Ovary (tissue), 9 donors: ENCODE results near the gene CACNG7. TPM values are rescaled to one million over a fixed set of nuclear protein-coding genes. Genes with fewer than 3 reads are reported as not detected.
"Not testable (repeated sequence)": the region's sequence is repeated elsewhere in the genome, so short reads cannot be mapped to it uniquely, and the experiment has no call there.

Experiments used
- DNase-seq, 5 donors: peaks; one replicate each; pipeline ENCODE4 v3.0.0-alpha.2; 2019 to 2020
- H3K27ac ChIP-seq, 2 donors: fragments of 200-600 bp; one replicate each; pipeline versions ENCODE4 v1.5.1 to v1.8.0; 2019 to 2022
- H3K27me3 ChIP-seq: fragments of 200-600 bp; one replicate; pipeline ENCODE4 v1.8.0; 2022
- H3K36me3 ChIP-seq: fragments of 200-600 bp; sonication (generic); one replicate; pipeline ENCODE4 v1.5.1; 2019
- H3K4me1 ChIP-seq: one replicate; pipeline ENCODE4 v1.8.1; 2013; ENCODE audit warnings: mild to moderate bottlenecking, moderate library complexity; ENCODE audit not compliant: insufficient read depth
- H3K4me3 ChIP-seq: fragments of 200-600 bp; sonication (generic); one replicate; pipeline ENCODE4 v1.5.1; 2017
- H3K9me3 ChIP-seq, 2 donors: fragments of 200-600 bp in 1 of 2; sonication (generic) in 1 of 2; one replicate each; pipeline versions ENCODE4 v1.5.1 to v1.8.1; 2013 to 2019; ENCODE audit warnings: mild to moderate bottlenecking in 1 of 2, moderate library complexity in 1 of 2
- EP300 ChIP-seq: sonication (generic); formaldehyde crosslinking; IDR thresholded peaks from one replicate; pipeline ENCODE4 v1.6.1; 2017; ENCODE audit warnings: antibody characterized with exemption
- POLR2A ChIP-seq: fragments of 450-650 bp; IDR thresholded peaks from one replicate; pipeline ENCODE4 v1.6.1; 2017; ENCODE audit warnings: antibody characterized with exemption, mild to moderate bottlenecking, moderate library complexity
- WGBS, 3 donors: extraction: QIAGEN DNeasy Blood & Tissue Kit in 1 of 3; methylation state at CpG; one replicate each; pipeline versions ENCODE4 v1.1.5 to v1.1.7; 2013 to 2017; 5-methylcytosine and 5-hydroxymethylcytosine counted together
- intact Hi-C, 4 donors: fragments of 100-400 bp; cut with DNase I; formaldehyde crosslinking; loops; one replicate each; pipeline versions ENCODE4 v1.11.0 to v1.15.1; 2022 to 2023
- polyA plus RNA-seq, 2 donors: library from polyadenylated mRNA; stranded (reverse); fragments of 200-250 nt in 1 of 2; fragments of 350-450 nt in 1 of 2; fragmentation: Illumina TruSeq in 1 of 2; extraction: RNeasy Lipid Tissue Mini Kit (QIAGEN cat#74804) in 1 of 2; gene quantifications; one replicate each; pipeline ENCODE4 v1.2.3, GENCODE V29; 2013 to 2014
- total RNA-seq, 7 donors: library from RNA; depleted of rRNA in 2 of 7; stranded (reverse); fragments of >200 nt in 2 of 7; fragmentation: NEBNext Ultra II Directional in 3 of 7; extraction: Animal tissue kit (Norgen Biotek cat#: 25700) in 3 of 7; gene quantifications; one replicate each; pipeline versions ENCODE4 v1.1.0 to v1.2.4, GENCODE V29; 2016 to 2023
- TF ChIP-seq, protein P1 (sequence below), 3 donors: fragments of 450-650 bp in 2 of 3; fragments of 200-600 bp in 1 of 3; IDR thresholded peaks; one replicate each; pipeline versions ENCODE4 v1.5.1 to v1.8.0; 2016 to 2022; ENCODE audit warnings: antibody characterized with exemption in 3 of 3, mild to moderate bottlenecking in 1 of 3
- donor health status: DM: no; HTN: no; CAD: no; lungs with moderate emphysema.
- donor health status: DM: no; HTN: no; CAD: no.
- donor health status: Bipolar disorder and iron deficiency.
- donor health status: DM: yes; HTN: yes; CAD: no.
- donor health status: DM: no; HTN: no; CAD: no.
- donor health status: DM: yes; HTN: yes; CAD: no.

Gene CACNG7
- total and polyA plus RNA-seq, 9 donors: 0.02 TPM; not detected in 8

DNA sequence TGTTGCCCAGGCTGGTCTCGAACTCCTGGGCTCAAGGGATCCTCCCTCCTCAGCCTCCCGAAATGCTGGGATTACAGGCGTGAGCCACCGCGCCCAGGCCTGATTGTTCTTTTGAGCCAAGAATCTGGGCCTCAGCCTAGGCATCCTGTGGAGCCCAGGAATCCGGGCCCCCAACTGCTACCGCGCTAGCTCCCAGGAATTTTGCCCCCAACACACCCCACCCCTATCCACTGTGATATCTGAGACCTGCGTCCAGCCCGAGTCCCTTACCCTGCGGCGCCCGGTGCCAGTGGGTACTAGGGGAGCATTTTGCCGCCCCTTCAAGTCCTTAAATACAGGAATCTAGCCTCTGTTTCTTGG lies 42.2 kb upstream of the CACNG7 start:
- Histone ChIP-seq H3K27me3 (no peaks in the 10 kb centered on the region), H3K4me1 (peaks cover 6% of the 10 kb centered on the region), H3K4me3 (peak overlapping the region; percentile 73), H3K36me3 (no peaks in the 10 kb centered on the region), H3K27ac (peak overlapping the region; percentile 77 to 82), H3K9me3 (no peaks in the 10 kb centered on the region)
- peak; percentile 31 to 63 (median 54) for DNase-seq
- intact Hi-C loops: no loop called here
- WGBS, 3 donors: 3 to 11% (median 7%) methylated on average over 14 of the region's 14 CpGs
- TF ChIP-seq POLR2A: no peak
- TF ChIP-seq EP300: no peak
- TF ChIP-seq, protein P1, sequence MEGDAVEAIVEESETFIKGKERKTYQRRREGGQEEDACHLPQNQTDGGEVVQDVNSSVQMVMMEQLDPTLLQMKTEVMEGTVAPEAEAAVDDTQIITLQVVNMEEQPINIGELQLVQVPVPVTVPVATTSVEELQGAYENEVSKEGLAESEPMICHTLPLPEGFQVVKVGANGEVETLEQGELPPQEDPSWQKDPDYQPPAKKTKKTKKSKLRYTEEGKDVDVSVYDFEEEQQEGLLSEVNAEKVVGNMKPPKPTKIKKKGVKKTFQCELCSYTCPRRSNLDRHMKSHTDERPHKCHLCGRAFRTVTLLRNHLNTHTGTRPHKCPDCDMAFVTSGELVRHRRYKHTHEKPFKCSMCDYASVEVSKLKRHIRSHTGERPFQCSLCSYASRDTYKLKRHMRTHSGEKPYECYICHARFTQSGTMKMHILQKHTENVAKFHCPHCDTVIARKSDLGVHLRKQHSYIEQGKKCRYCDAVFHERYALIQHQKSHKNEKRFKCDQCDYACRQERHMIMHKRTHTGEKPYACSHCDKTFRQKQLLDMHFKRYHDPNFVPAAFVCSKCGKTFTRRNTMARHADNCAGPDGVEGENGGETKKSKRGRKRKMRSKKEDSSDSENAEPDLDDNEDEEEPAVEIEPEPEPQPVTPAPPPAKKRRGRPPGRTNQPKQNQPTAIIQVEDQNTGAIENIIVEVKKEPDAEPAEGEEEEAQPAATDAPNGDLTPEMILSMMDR (IDR thresholded peaks at IDR 0.05): no peak

DNA sequence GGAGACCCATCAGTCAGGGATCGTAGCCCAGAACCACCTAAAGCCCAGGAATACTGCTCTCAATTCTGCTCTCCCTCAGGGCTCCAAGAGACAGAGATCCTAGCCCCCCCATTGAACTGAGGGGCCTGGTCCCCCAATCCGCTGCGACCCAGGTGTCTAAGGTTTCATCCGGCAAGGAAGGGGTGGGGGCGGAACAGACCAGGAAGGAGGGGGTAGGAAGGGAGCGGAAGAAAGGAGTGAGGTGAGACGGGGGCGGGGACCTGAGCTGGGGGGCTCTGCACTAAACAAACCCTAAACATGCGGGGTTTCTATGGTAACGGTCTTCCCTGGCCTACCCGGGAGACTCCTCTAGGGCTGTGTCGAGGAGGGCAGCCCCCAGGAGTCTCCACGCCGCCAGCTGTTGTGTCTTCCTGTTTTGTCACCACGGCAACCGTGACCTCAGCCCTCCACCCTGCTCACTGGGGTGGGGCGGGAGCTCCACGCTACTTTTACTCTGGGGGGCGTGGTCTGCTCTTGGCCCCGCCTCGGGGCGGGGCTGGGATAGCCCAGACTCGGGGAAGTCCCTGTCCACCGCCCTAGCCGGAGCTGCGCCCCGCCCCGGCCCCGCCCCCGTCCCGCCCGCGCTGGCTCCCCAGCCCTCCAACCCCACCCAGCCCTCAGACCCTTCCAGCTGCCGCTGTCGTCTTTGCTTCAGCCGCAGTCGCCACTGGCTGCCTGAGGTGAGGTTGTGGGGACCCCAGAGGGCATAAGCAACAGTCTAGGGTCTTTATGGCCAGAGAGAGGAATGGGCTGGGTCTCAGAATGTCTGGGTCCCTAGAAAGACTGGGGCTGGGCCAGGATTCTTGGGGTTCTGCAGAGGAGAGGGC lies 41.6 kb upstream of the CACNG7 start, which contains the start of gene MYADM:
Gene MYADM, plus strand, starts transcription at position 659 of the 866 bp plus-strand sequence. CDS start 5,647 bp downstream, outside the sequence.
- 1 to 3% (median 2%) methylated on average over 26 to 37 of the region's 37 CpGs for WGBS, 3 donors
- peak within 1 kb of the TSS; percentile 73 for H3K4me3 ChIP-seq
- H3K4me1 ChIP-seq: peaks cover 6% of the 10 kb centered on the region
- peak; percentile 99 to 100 (median 100) for DNase-seq
- TF ChIP-seq, protein P1 (IDR thresholded peaks at IDR 0.05): no peak
- TF ChIP-seq POLR2A: peak; percentile 87
- peak; percentile 84 for TF ChIP-seq EP300
- no peaks in the 10 kb centered on the region for H3K9me3 ChIP-seq
- intact Hi-C loops: no loop called here
- H3K36me3 ChIP-seq: no peaks in the 10 kb centered on the region
- H3K27me3 ChIP-seq: no peaks in the 10 kb centered on the region
- H3K27ac ChIP-seq: peak within 1 kb of the TSS; percentile 77 to 92

DNA sequence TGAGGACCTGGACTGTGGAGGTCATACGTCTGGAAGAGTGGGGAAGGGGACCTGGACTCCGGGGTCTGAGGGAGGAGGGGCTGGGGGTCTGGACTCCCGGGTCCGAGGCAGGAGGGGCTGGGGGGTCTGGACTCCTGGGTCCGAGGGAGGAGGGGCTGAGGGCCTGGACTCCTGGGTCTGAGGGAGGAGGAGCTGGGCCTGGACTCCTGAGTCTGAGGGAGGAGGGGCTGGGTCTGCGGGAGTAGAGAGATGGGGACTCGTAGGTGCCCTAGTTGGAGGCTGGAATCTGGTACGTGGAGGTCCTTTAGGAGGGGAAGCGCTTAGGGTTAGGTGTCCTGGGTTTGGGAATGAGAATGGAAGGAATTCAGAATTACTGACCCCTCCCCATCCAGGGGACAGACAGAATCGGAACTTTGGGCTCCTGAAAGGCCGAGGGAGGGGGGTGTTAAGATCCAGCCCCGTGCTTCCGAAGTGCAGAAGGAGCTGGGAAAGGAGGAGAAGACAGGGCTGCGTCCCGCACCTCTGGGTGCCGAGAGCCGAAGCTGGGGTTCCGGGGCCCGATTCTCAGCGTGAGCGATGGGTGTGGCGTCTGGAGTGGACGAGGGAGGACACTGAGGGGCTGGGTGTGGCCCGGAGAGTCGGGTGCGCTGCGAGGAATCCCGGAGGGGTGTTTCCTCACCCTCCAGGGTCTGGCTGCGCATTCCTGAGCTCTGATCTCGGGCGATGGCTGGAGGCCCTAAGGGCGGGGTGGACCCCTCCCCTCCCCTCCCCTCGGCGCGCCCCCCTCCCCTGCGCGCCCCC lies 40.8 kb upstream of the CACNG7 start:
- intact Hi-C loops: no loop called here
- Histone ChIP-seq H3K36me3 (no peaks in the 10 kb centered on the region), H3K9me3 (no peaks in the 10 kb centered on the region), H3K4me3 (peak overlapping the region; percentile 73), H3K27ac (peak overlapping the region; percentile 70 to 92), H3K27me3 (no peaks in the 10 kb centered on the region), H3K4me1 (peaks cover 6% of the 10 kb centered on the region)
- peak; percentile 59 to 78 (median 69) for DNase-seq
- TF ChIP-seq POLR2A: peak; percentile 15
- TF ChIP-seq EP300: no peak
- WGBS, 3 donors: 0 to 1% (median 1%) methylated on average over 32 to 36 of the region's 37 CpGs

DNA sequence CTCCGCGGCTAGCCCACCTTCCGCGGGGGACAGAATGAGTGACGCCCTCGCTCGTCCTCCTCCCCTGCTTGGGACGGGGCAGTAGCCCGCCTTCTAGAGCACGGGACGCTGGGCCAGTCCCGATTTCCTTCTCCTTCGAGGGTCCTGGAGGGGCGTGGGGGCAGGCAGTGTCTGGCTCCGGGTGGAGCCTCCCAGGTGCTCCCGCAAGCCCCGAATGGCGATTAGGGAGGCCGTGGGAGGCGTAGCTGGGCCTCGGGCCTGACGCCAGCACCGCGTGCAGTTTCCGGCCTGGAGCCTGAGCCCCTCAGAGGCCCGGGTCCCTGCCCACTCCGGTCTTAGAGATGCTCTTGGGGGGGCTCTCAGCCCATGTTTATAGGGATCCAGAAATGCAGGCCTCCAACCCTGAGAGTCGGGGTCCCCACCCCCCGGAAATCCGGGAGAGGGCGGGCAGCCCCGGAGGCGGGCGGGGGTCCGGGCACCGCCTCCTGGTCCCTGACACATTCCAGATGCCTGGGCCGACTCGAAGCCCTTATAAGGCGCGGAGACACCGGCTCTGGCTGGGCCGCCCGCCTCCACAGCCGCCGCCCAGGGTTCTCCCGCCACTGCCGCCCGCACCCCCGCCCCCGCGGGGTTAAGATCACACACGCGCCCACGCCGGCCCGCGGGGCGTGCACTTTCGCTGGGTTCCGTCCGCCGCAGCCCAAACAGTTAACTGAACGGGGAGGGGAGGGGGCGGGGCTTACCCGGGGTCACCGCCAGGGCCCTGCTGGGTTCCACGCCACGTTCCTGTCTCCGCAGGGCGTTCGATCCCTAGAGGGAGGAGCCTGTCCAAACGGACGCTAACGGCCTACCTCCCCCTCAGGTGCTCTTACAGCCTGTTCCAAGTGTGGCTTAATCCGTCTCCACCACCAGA lies 39.9 kb upstream of the CACNG7 start:
- DNase-seq: peak; percentile 90 to 97 (median 93)
- intact Hi-C loops: no loop called here
- H3K36me3 ChIP-seq: no peaks in the 10 kb centered on the region
- 0 to 1% (median 1%) methylated on average over 60 to 75 of the region's 75 CpGs for WGBS, 3 donors
- no peaks in the 10 kb centered on the region for H3K9me3 ChIP-seq
- peaks cover 6% of the 10 kb centered on the region for H3K4me1 ChIP-seq
- no peaks in the 10 kb centered on the region for H3K27me3 ChIP-seq
- H3K27ac ChIP-seq: peak overlapping the region; percentile 70 to 92
- peak overlapping the region; percentile 73 for H3K4me3 ChIP-seq
- TF ChIP-seq, protein P1 (IDR thresholded peaks at IDR 0.05): peak in 2 of 3 donors; percentile 65 to 79
- TF ChIP-seq EP300: no peak
- TF ChIP-seq POLR2A: peak; percentile 64

DNA sequence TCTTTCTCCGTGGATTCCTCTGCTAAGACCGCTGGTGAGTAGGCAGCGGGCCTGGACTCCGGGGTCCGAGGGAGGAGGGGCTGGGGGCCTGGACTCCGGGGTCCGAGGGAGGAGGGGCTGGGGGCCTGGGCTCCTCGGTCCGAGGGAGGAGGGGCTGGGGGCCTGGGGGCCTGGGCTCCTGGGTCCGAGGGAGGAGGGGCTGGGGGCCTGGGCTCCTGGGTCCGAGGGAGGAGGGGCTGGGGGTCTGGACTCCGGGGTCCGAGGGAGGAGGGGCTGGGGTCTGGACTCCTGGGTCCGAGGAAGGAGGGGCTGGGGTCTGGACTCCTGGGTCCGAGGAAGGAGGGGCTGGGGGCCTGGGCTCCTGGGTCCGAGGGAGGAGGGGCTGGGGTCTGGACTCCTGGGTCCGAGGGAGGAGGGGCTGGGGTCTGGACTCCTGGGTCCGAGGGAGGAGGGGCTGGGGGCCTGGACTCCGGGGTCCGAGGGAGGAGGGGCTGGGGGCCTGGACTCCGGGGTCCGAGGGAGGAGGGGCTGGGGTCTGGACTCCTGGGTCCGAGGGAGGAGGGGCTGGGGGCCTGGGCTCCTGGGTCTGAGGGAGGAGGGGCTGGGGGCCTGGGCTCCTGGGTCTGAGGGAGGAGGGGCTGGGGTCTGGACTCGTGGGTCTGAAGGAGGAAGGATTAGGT lies 39.1 kb upstream of the CACNG7 start:
- Histone ChIP-seq H3K4me3 (peak overlapping the region; percentile 73), H3K27ac (peak overlapping the region; percentile 70 to 92)
- DNase-seq: peak in 1 of 5 donors; percentile 48
- not testable (repeated sequence) for H3K36me3 ChIP-seq, H3K4me1 ChIP-seq, H3K27me3 ChIP-seq, H3K9me3 ChIP-seq
- WGBS, 3 donors: 1 to 9% (median 2%) methylated on average over 3 to 24 of the region's 24 CpGs
- intact Hi-C loops: loop anchor here in 1 of 4 donors (10.0 kb wide), 1 partner anchor 245 kb away; the partner anchor contains the start of genes PRPF31 and TFPT
